IMR-90 (cell line): ENCODE results near the gene PLEKHG4. TPM values are rescaled to one million over a fixed set of nuclear protein-coding genes. Genes with fewer than 3 reads are reported as not detected.
A peak's percentile ranks its signal among the peaks of the same experiment; 100 is the strongest.

ENCODE experiments used
- ATAC-seq: fragments of 200-7000 bp; cut with Tn5 transposase; 2 replicates; pipeline ENCODE4 v1.9.1; 2020; ENCODE audit warnings: low read depth, mild to moderate bottlenecking, moderate library complexity
- BruUV-seq: library from RNA; stranded (reverse); fragments of 400-500 nt; replicated peaks from 2 replicates; lab custom pipeline; 2021; lab: Mats Ljungman, UMichigan
- CTCF ChIA-PET: fragments of 300-600 bp; formaldehyde crosslinking; extraction: SDS; loops from one replicate; lab custom pipeline; 2021; ENCODE audit warnings: antibody characterized with exemption; lab: Yijun Ruan, JAX
- POLR2A ChIA-PET: fragments of 300-600 bp; sonication (Branson Sonifier 250); formaldehyde crosslinking; loops from one replicate; lab custom pipeline; 2022; ENCODE audit warnings: antibody characterized with exemption; ENCODE audit not compliant: unreplicated experiment; lab: Charles Lee
- DNase-seq: peaks from one replicate; pipeline ENCODE4 v3.0.0; 2013
- H2AFZ ChIP-seq: replicated peaks from 2 replicates; pipeline ENCODE3; 2013; ENCODE audit warnings: low read length, mild to moderate bottlenecking; ENCODE audit not compliant: poor library complexity
- H2AK5ac ChIP-seq: 2 replicates; pipeline ENCODE4 v1.6.1; 2013; ENCODE audit warnings: low read depth, low read length, inconsistent platforms
- H2AK9ac ChIP-seq: replicated peaks from 2 replicates; pipeline ENCODE3; 2013; ENCODE audit warnings: mild to moderate bottlenecking, low read depth, low read length, moderate library complexity; ENCODE audit not compliant: poor library complexity
- H2BK120ac ChIP-seq: 2 replicates; pipeline ENCODE4 v1.6.1; 2013; ENCODE audit warnings: low read depth, low read length, inconsistent platforms
- H2BK15ac ChIP-seq: 3 replicates; pipeline ENCODE4 v1.6.1; 2013; ENCODE audit warnings: low read depth, low read length, inconsistent platforms
- H2BK20ac ChIP-seq: 2 replicates; pipeline ENCODE4 v1.6.1; 2013; ENCODE audit warnings: low read depth, mild to moderate bottlenecking, inconsistent platforms, low read length, moderate library complexity
- H2BK5ac ChIP-seq: 2 replicates; pipeline ENCODE4 v1.6.1; 2013; ENCODE audit warnings: mild to moderate bottlenecking, low read depth, low read length, inconsistent platforms; ENCODE audit not compliant: poor library complexity, severe bottlenecking
- H3K14ac ChIP-seq: replicated peaks from 2 replicates; pipeline ENCODE4 v1.6.1; 2013; ENCODE audit warnings: low read depth, low read length, inconsistent platforms
- H3K18ac ChIP-seq: 2 replicates; pipeline ENCODE4 v1.6.1; 2013; ENCODE audit warnings: low read depth, low read length, control low read depth
- H3K23ac ChIP-seq: 2 replicates; pipeline ENCODE4 v1.6.1; 2013; ENCODE audit warnings: low read depth, low read length, inconsistent platforms
- H3K27ac ChIP-seq: 2 replicates; pipeline ENCODE4 v1.5.1; 2013; ENCODE audit warnings: mild to moderate bottlenecking, control low read depth, low read length; ENCODE audit not compliant: insufficient read depth
- H3K27me3 ChIP-seq: 2 replicates; pipeline ENCODE4 v1.6.1; 2013; ENCODE audit warnings: low read length; ENCODE audit not compliant: control insufficient read depth, insufficient read depth
- H3K36me3 ChIP-seq: 2 replicates; pipeline ENCODE4 v1.6.1; 2013; ENCODE audit warnings: low read length, mixed read lengths; ENCODE audit not compliant: control insufficient read depth, insufficient read depth
- H3K4ac ChIP-seq: 2 replicates; pipeline ENCODE4 v1.6.1; 2013; ENCODE audit warnings: low read depth, low read length, inconsistent platforms
- H3K4me1 ChIP-seq: 2 replicates; pipeline ENCODE4 v1.6.1; 2013; ENCODE audit warnings: low read length, mixed read lengths; ENCODE audit not compliant: control insufficient read depth, insufficient read depth
- H3K4me2 ChIP-seq: 2 replicates; pipeline ENCODE4 v1.6.1; 2013; ENCODE audit warnings: low read depth, mild to moderate bottlenecking, control low read depth, low read length, moderate library complexity
- H3K4me3 ChIP-seq: 2 replicates; pipeline ENCODE4 v1.5.1; 2013; ENCODE audit warnings: low read depth, mild to moderate bottlenecking, control low read depth, low read length, moderate library complexity; ENCODE audit not compliant: insufficient read depth
- H3K56ac ChIP-seq: 2 replicates; pipeline ENCODE4 v1.6.1; 2013; ENCODE audit warnings: low read length, inconsistent platforms; ENCODE audit not compliant: insufficient read depth; ENCODE audit errors: extremely low read depth
- H3K79me1 ChIP-seq, 2 experiments: 2 replicates each; pipeline ENCODE4 v1.6.1; 2013; ENCODE audit warnings: low read length in 2 of 2, inconsistent platforms in 1 of 2, low read depth in 1 of 2
- H3K9ac ChIP-seq: 2 replicates; pipeline ENCODE4 v1.6.1; 2013; ENCODE audit warnings: low read depth, low read length, control low read depth
- H3K9me1 ChIP-seq: 2 replicates; pipeline ENCODE4 v1.6.1; 2013; ENCODE audit warnings: low read length, inconsistent platforms; ENCODE audit not compliant: insufficient read depth
- H3K9me3 ChIP-seq: 2 replicates; pipeline ENCODE4 v1.6.1; 2013; ENCODE audit warnings: low read length; ENCODE audit not compliant: control insufficient read depth, insufficient read depth
- H4K20me1 ChIP-seq: 2 replicates; pipeline ENCODE4 v1.6.1; 2013; ENCODE audit warnings: low read length, inconsistent platforms; ENCODE audit not compliant: insufficient read depth
- H4K5ac ChIP-seq: 2 replicates; pipeline ENCODE4 v1.6.1; 2013; ENCODE audit warnings: mild to moderate bottlenecking, low read depth, low read length, control low read depth
- H4K8ac ChIP-seq, 2 experiments: 2 replicates each; pipeline ENCODE4 v1.6.1; 2013; ENCODE audit warnings: low read depth in 2 of 2, low read length in 2 of 2, control low read depth in 1 of 2, inconsistent platforms in 1 of 2
- H4K91ac ChIP-seq: 2 replicates; pipeline ENCODE4 v1.6.1; 2013; ENCODE audit warnings: low read depth, low read length, inconsistent platforms; ENCODE audit not compliant: insufficient read depth
- BHLHE40 ChIP-seq: fragments of 150-350 bp; IDR thresholded peaks from 2 replicates; pipeline ENCODE4 v1.6.1; 2016; ENCODE audit warnings: mild to moderate bottlenecking, low read depth, low read length
- MAFK ChIP-seq: IDR thresholded peaks from 2 replicates; pipeline ENCODE4 v1.6.1; 2012; ENCODE audit warnings: low read depth, low read length, improper control_type of control experiment
- MXI1 ChIP-seq: IDR thresholded peaks from 2 replicates; pipeline ENCODE4 v1.6.1; 2012; ENCODE audit warnings: low read depth, mild to moderate bottlenecking, low read length, moderate library complexity, borderline replicate concordance
- USF2 ChIP-seq: fragments of 150-350 bp; IDR thresholded peaks from 2 replicates; pipeline ENCODE4 v1.6.1; 2017; ENCODE audit warnings: mild to moderate bottlenecking, antibody characterized with exemption, low read length, low read depth
- WGBS, 2 experiments: methylation state at CpG; one replicate each; pipeline versions ENCODE4 v1.1.5 to v1.1.7; 2013; ENCODE audit warnings: missing lambda C conversion rate in 2 of 2; ENCODE audit not compliant: insufficient read length in 1 of 2; ENCODE audit errors: extremely low coverage in 2 of 2; 5-methylcytosine and 5-hydroxymethylcytosine counted together
- dilution Hi-C: fragments of 300-500 bp; cut with HindIII; formaldehyde crosslinking; loops from one replicate; pipeline ENCODE4 v1.14.3; 2018; ENCODE audit warnings: low sequenced_read_pairs; ENCODE audit not compliant: unreplicated experiment
- in situ Hi-C: fragments of 300-500 bp; cut with MboI; formaldehyde crosslinking; loops from 3 replicates; pipeline ENCODE4 v1.14.3; 2019; ENCODE audit warnings: low sequenced_read_pairs, inconsistent platforms, mixed read lengths
- intact Hi-C: fragments of 100-400 bp; cut with micrococcal nuclease; formaldehyde crosslinking; loops from 2 replicates; pipeline ENCODE4 v1.10.0; 2022
- polyA plus RNA-seq, 3 experiments: library from polyadenylated mRNA; depleted of rRNA; stranded (reverse); fragments of >200 nt; gene quantifications; 2 replicates each; pipeline ENCODE4 v1.2.3, GENCODE V29; 2012; ENCODE audit warnings: low replicate concordance in 1 of 3
- total RNA-seq: library from RNA; depleted of rRNA; stranded (reverse); fragments of >200 nt; gene quantifications from 2 replicates; pipeline ENCODE4 v1.2.3, GENCODE V29; 2012

The PLEKHG4 gene
- total and polyA plus RNA-seq, 2 of the 4 experiments (the other 2 are of a cell fraction) = 14.0 to 50.7 TPM

DNA sequence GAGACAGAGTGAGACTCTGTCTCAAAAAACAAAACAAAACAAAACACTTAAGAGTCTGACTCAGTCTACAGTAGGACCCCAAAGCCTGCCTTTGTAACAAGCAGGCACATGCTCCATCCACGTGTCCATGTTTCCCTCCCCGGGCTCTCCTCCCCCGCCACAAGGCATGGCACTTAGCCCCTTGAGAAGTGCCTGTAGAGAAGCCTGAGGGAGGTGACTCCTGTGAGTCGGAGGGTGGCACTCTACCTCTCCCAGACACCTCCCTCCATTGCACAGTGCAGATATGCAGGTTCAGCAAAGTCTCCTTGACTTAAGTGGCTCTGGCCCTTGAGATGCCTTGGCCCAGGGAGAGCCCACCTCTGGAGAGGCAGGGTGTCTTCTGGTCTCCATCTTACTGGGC is 38.8 kb upstream of the PLEKHG4 start:
- Histone ChIP-seq H3K9ac (peak overlapping the region; percentile 62), H2BK5ac (peak overlapping the region; percentile 93), H3K23ac (peak overlapping the region; percentile 98), H2AK9ac (peak overlapping the region; percentile 80), H3K18ac (peak overlapping the region; percentile 70), H4K5ac (peak overlapping the region; percentile 77), H2AK5ac (peak overlapping the region; percentile 99), H3K56ac (peak overlapping the region; percentile 89), H3K9me3 (no peaks in the 10 kb centered on the region), H4K8ac (peak overlapping the region; percentile 44 to 94), H3K4me3 (no peak overlapping the region), H3K4ac (peak overlapping the region; percentile 98), H4K20me1 (no peaks in the 10 kb centered on the region; the same call in 1 of the 2 replicates), H3K36me3 (peaks cover 35% of the 10 kb centered on the region), H2BK20ac (peak overlapping the region; percentile 91), H2AFZ (peak overlapping the region; percentile 29), H3K27ac (peak overlapping the region; percentile 80), H2BK15ac (peak overlapping the region; percentile 97; the same call in 2 of the 3 replicates), H3K9me1 (peaks cover 42% of the 10 kb centered on the region), H3K79me1 (peaks cover 34 to 84% of the 10 kb centered on the region in 2 experiments; a peak in 3 of 4 replicates), H3K4me2 (peak overlapping the region; percentile 30; the same call in 1 of the 2 replicates), H3K4me1 (peaks cover 41% of the 10 kb centered on the region), H2BK120ac (peak overlapping the region; percentile 95), H3K27me3 (no peaks in the 10 kb centered on the region), H3K14ac (peak overlapping the region; percentile 95), H4K91ac (peak overlapping the region; percentile 95)
- TF ChIP-seq MAFK (no peak), USF2 (peak; percentile 63; the same call in 1 of the 2 replicates), BHLHE40 (peak; percentile 52), MXI1 (0 out of 2 replicates have a peak, but pooled peaks have one; percentile 51)
- ATAC-seq (peak; percentile 0; the same call in 1 of the 2 replicates), DNase-seq (peak; percentile 48)
- no CpG with 5 or more reads among the region's 4 CpGs for WGBS, 2 experiments
- in situ Hi-C loops = no loop called here
- intact Hi-C loops = no loop called here
- POLR2A ChIA-PET = interaction anchor here (0.7 kb wide), 1 partner anchor 84 kb away, joined by 7 read pairs; no protein-coding TSS in a partner anchor
- dilution Hi-C loops = no loop called here
- CTCF ChIA-PET = interaction anchor here (0.7 kb wide), 1 partner anchor 241 kb away, joined by 3 read pairs; no protein-coding TSS in a partner anchor
- no TSS peak for BruUV-seq
